ENCODE data around the gene DVL3.

Gene DVL3

GRCh38 chr3:184211297-184211696 lies 56.1 kb downstream of the DVL3 start:
- no peak for DNase-seq (ENCODE audit: low spot score)

- no peak for DNase-seq (ENCODE audit: low spot score)
Measured at GRCh38 chr3:184211718-184212117, 56.5 kb downstream of the DVL3 start.

GRCh38 chr3:184218814-184219213 lies 63.6 kb downstream of the DVL3 start:
- DNase-seq (ENCODE audit: low spot score) = no peak

GRCh38 chr3:184222521-184222920 lies 67.3 kb downstream of the DVL3 start:
- no peak for DNase-seq (ENCODE audit: low spot score)
